ENCODE results near the gene RNF151.

GRCh38 chr16:1958715-1959268, 7.9 kb upstream of the RNF151 start:
- TF ChIP-seq, protein P1, sequence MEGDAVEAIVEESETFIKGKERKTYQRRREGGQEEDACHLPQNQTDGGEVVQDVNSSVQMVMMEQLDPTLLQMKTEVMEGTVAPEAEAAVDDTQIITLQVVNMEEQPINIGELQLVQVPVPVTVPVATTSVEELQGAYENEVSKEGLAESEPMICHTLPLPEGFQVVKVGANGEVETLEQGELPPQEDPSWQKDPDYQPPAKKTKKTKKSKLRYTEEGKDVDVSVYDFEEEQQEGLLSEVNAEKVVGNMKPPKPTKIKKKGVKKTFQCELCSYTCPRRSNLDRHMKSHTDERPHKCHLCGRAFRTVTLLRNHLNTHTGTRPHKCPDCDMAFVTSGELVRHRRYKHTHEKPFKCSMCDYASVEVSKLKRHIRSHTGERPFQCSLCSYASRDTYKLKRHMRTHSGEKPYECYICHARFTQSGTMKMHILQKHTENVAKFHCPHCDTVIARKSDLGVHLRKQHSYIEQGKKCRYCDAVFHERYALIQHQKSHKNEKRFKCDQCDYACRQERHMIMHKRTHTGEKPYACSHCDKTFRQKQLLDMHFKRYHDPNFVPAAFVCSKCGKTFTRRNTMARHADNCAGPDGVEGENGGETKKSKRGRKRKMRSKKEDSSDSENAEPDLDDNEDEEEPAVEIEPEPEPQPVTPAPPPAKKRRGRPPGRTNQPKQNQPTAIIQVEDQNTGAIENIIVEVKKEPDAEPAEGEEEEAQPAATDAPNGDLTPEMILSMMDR (IDR thresholded peaks at IDR 0.05) = no peak
- no peak for TF ChIP-seq POLR2AphosphoS5 (IDR thresholded peaks at IDR 0.05)
- TF ChIP-seq POLR2A (IDR thresholded peaks at IDR 0.05) = no peak
